Activated CD4-positive, alpha-beta T cell treated with anti-CD3 and anti-CD28 coated beads, Interleukin-2, Interleukin-4, amounts not matched to agents 100 ng/mL and 50 ng/mL, durations not matched to agents 16 hours and 8 hours (primary cell): ENCODE data around the gene DOCK4.
A peak's percentile ranks its signal among the peaks of the same experiment; 100 is the strongest.

Experiments
- DNase-seq: peaks from one replicate; pipeline ENCODE4 v3.0.0-alpha.2; 2020; ENCODE audit warnings: low spot score

DOCK4 gene

GRCh38 chr7:112214883-112215282, 8.7 kb upstream of the DOCK4 start:
- DNase-seq: no peak

DNA sequence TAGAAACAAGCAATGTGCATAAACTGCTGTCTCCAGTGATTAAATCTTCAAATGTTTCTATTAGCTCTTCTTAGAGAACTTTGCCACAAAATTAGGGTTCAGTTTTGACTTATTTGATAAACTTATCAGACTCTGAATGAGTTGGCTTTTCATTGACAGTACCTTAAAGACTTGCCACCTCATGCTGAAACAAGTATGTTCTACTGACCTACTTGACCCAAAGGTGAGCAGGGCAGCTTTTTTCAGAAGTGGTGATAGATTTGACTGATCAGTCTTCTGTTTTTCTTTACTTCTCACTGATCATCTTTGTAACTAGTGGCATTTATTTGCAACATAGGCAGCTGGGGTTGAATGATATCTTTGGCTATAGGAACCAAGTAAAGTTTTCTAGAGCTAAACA, 8.1 kb upstream of the DOCK4 start:
- no peak for DNase-seq

GRCh38 chr7:112213735-112214134, 7.5 kb upstream of the DOCK4 start:
- no peak for DNase-seq

DNA sequence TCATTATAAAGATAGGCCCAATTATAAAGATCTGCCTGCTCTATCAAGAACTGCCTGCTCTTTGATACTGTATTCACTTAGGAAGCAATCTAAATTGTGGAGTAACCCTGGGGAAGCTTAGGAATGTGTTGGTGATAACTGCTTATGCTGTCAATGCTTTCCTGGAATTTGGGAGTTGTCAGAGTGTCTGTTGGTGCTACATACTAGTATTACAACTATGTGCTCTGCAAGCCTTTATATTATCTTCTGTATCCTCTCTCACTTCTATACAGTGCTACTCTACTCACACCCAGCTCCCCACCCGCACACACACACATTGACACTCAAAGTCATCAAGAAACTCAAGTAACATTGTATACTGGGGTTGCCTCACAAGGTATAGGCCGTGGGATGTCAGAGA, 6.4 kb upstream of the DOCK4 start:
- no peak for DNase-seq

DNA sequence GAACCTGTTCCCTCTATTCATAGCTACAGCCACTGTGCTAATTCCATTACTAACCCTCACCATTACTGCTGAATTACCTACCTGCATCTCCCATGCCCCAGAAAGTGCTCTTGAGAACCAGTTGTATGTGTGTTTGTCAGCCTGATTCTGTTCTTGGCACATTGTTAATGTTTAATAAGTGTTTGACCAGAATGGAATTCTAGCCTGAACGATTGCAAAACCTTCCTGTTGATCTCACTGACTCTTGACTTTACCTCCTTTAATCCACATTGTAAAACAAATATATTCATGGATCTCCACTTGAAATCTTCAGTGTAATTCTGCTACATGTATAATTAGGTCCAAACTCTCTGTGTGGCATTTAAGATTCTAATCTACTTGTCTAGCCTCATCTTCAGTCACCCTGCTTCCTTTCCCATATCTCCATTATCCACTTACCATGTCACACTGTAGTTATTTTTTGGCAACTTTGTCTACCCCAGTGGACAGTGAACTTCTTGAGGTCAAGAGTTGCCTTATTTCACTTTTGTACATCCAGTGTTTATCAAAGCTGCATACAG, 5.2 kb upstream of the DOCK4 start:
- DNase-seq: no peak

- no peak for DNase-seq
Observed at GRCh38 chr7:112207765-112208164, 1.6 kb upstream of the DOCK4 start.

GRCh38 chr7:112206991-112207592, 893 bp upstream of the DOCK4 start:
- no peak for DNase-seq

- no peak for DNase-seq
Observed at GRCh38 chr7:112205343-112206237, 609 bp downstream of the DOCK4 start.

- DNase-seq: no peak
Observed at GRCh38 chr7:112204499-112205342, 1.5 kb downstream of the DOCK4 start.

DNA sequence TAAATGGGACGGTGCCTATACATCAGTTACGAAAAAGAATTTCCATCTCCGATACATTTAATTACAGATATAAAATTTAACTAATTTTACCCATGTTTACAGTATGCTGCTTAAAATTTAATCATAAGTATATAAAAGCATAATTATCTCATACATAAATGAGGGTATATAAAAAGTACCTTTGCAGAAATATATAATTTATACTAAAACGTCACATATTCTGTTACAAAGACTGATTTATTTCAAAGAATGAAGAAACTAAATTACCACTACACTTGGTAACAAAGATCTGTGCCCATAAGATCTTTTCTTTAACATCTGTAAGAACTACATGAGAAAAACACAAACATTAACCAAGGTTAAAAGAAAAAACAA, 2.8 kb downstream of the DOCK4 start:
- no peak for DNase-seq

DNA sequence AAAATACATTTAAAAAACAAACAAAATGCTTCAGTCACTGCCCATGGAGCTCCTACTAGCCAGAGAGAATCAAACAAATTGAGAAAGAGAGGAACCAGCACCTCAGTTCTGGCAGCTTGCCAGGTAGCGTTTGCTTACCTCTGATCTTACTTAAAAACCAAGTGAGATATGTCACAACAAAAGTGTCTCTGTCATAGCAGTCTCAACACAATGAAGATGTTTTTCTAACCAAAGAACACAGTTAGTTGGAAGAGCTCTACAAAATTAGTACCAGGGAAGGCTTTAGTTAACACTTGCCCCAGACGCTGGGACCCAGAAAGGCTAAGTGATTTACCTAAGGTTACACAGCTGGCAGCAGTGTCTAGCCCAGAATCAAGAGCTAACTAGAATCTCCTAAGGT, 3.4 kb downstream of the DOCK4 start:
- DNase-seq: no peak

DNA sequence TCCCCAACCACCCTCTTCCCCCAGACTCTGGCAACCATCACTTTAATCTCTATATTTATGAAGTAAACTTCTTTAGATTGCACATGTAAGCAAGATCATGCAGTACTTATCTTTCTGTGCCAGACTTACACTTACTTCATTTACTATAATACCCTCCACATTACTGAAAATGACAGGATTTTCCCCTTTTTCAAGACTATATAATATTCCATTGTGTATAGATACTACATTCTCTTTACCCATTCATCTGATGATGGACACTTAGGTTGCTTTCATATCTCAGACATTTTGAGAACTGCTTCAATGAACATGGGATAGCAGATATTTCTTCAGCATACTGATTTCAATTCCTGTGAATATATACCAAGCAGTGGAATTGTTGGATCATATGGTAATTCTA, 4.4 kb downstream of the DOCK4 start:
- no peak for DNase-seq

GRCh38 chr7:112201411-112201810, 4.8 kb downstream of the DOCK4 start:
- DNase-seq: no peak

- no peak for DNase-seq
Observed at GRCh38 chr7:112199672-112200071, 6.5 kb downstream of the DOCK4 start.

GRCh38 chr7:112199035-112199655, 7.1 kb downstream of the DOCK4 start:
- DNase-seq: peak; percentile 46

DNA sequence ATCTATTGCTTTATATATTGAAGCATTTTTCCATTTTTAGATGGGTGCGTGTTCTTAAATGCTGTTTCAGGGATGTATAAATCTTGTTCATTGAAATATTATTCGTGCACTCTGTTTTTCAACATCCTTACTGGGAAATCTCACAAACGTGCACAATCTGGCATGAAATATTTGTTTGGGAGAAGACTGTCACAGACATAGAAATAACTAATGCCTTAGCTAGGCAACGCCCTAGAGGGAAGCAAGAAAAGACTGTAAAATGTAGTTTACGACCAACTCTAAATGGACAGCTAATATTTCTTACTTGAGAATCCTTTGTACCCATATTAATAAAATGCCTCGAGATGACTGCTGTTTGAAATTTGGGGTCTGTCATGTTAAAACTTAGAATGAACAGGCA, 8.9 kb downstream of the DOCK4 start:
- no peak for DNase-seq

GRCh38 chr7:112195717-112196116, 10.5 kb downstream of the DOCK4 start:
- DNase-seq: no peak

DNA sequence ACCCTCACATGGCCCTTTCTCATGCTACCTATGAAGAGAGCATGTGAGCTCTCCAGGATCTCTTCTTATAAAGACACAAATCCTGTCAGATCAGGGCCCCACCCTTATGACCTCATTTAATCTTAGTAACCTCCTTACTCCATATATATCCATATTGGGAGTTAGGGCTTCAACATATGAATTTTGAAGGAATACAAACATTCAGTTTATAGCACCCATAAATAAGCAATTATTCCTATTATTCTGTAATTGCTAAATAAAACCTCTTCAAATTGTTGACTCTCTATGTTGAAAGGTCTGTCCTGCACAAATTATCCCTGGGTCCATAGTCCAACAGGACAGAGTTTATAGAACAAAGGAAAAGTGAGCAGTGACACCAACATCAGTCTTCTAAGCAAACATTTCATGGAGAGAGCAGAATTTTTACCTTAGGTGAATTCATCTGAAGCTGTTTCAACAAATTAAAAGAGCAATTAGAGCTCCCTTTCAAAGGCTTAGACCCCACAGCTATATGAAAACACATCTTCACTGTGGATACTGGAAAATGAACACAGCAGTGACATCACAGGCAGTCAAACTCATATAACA, 12.2 kb downstream of the DOCK4 start:
- DNase-seq: no peak

DNA sequence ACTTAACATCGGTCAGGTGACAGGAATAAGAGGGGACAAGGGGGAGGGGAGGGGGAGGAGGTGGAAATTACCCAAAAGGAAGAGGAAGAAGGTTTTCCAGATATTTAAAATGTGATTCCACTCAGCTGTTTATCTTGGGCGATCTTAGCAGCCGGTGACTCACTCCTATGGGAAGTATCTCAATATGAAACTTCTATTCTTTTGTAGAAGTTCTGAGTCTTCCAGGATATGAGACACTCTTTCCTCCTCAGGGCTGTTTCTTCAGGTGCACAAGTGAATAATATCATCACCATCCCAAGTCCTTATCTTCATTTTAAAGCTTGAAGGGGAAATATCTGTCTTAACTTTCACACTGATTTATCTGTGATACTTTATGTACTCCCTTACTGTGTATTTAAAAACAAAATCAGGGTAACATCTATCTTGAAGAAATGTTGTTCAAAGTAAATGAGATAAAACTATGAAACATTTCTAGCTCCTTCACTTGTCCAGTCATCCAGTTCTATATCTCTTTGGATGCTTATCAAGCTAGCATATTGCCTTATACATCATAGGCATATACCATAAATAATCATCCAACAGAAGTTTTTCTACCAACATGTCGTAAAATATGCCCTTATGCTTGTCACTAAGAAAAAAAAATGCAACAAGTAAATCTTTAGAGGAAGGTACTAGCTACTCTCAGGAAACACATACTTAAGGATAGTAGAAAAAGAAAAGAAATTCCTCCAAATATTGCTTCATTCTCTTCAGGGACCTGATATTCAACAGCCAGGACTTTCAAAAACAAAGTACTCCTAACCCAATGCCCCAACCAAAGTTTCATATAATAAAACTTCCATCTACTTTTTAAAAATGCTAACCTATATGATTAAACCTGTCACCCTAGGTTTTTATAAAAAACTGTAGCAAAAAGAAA, 13.7 kb downstream of the DOCK4 start:
- DNase-seq: no peak

DNA sequence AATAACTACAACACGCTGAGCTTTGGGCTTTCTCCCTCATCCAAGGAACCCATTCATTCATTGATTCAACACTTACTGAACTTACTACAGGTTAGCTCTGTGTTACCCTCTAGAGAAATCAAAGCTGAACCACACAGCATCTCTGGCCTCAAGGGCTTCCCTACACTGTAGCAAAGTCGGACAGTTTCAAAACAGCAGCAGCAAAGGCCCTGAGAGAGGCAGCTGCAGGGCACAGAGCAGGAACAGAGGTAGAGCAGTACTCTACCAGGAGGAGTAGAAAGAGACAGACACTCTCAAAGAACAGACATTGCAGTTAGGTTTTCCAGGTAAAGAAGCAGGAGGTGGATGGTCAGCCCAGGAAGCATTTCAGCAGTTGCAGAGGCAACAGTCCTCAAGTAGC, 16.1 kb downstream of the DOCK4 start:
- DNase-seq: no peak

DNA sequence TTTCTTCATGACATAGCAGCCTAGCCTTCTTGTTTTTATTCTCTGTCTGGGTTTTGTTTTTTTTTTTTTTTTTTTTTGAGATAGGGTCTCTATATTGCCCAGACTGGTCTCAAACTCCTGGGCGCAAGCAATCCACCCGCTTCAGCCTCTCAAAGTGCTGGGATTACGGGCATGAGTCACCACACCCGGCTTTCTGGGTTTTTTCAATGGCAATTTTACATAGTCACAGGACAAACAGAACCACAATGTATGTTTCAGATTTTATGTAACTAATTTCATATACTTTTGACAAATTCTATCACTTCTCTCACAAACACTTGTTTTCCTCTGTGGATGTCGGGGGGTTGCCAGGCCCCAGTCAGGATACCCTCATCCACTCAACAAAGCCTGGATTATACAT, 16.5 kb downstream of the DOCK4 start:
- no peak for DNase-seq
